Occipital lobe (tissue), 2 donors: ENCODE measurements around the gene OS9. TPM values are rescaled to one million over a fixed set of nuclear protein-coding genes. Genes with fewer than 3 reads are reported as not detected.

Source experiments
- DNase-seq: peaks from one replicate; lab custom pipeline; 2025; lab: John Stamatoyannopoulos, UW
- total RNA-seq: library from RNA; depleted of rRNA; stranded (reverse); fragments of >200 nt; gene quantifications from one replicate; pipeline ENCODE4 v1.2.3, GENCODE V29; 2014

OS9 gene
- total RNA-seq, 1 donor from 2014 or later = 90.0 TPM

DNA sequence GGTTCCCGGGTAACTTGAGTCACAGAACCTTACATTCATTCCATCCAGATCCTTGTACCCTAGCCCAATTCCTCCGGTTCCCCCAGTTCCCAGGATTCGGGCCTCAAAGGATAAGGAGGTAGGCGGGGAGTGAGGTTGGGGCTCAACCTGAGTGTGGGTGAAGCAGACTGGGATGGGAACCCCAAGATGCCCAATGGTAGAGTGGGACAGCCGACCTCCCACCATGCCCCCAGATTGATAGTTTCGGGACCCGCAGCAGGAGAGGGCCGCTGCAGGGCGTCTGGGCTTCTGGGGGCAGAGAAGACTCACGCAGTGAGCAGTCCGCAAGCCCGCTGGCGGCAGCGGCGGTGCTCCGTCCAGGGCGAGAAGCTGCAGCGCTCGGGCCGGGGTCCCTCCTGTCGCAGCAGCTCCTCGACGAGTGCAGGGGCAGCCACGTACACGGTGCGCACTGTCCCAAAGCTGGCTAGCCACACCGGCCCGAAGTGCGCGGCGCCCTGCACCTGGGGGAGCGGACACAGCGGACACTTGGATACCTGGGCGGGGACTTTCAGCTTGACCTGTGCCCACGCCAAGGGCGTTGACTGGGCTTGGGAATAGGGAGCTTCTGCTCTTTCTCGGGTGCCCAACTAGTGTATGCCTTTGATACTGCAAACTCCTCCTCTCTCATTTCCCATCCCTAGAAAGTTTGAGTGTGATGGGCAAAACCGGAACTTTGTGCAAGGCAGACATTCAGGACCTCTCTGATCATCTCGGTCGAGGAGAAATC, 71.9 kb downstream of the OS9 start:
- DNase-seq = no peak

GRCh38 chr12:57766464-57767304, 72.8 kb downstream of the OS9 start, which contains the start of gene CYP27B1:
CYP27B1 (minus strand) TSS chr12:57767078; CDS start chr12:57767041, 37 bp downstream.
- no peak for DNase-seq

DNA sequence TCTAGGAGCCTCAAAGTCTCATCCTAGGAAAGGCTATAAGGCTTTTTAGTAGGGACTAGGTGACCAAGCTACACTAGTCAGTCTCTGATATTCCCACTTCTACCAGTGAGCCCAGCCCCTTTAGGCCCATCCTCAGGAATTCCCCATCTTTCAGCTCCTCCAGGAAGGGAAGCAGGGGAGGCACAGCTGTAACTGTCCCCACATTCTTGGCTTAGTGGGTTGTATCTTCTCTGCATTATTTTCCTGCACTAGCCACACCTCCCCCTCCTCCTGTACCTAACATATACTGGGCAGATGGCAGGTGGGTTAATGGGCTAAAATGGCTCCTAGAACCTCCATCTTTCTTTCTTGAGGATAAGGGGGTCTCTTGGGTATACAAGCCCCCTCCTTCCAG, 73.4 kb downstream of the OS9 start:
- no peak for DNase-seq

GRCh38 chr12:57767876-57768275, 73.9 kb downstream of the OS9 start:
- no peak for DNase-seq

GRCh38 chr12:57769594-57769993, 75.7 kb downstream of the OS9 start:
- no peak for DNase-seq

GRCh38 chr12:57770734-57771133, 76.8 kb downstream of the OS9 start:
- DNase-seq = no peak

Other genes with a start within 250 kb of the OS9 start
- not detected for gene INHBE, start 238.8 kb upstream of the OS9 start, total RNA-seq
- gene GLI1, start 234.3 kb upstream of the OS9 start, total RNA-seq = 0.16 TPM
- 0.94 TPM for gene ARHGAP9, start 214.3 kb upstream of the OS9 start, total RNA-seq
- 65.2 TPM for gene MARS1, start 206.1 kb upstream of the OS9 start, total RNA-seq
- 5.3 TPM for gene DDIT3, start 173.6 kb upstream of the OS9 start, total RNA-seq
- 2.0 TPM for gene MBD6, start 171.3 kb upstream of the OS9 start, total RNA-seq
- gene DCTN2, start 146.9 kb upstream of the OS9 start, total RNA-seq = 103 TPM
- 50.2 TPM for gene KIF5A, start 144.1 kb upstream of the OS9 start, total RNA-seq
- gene PIP4K2C, start 102.9 kb upstream of the OS9 start, total RNA-seq = 13.6 TPM
- gene DTX3, start 89.3 kb upstream of the OS9 start, total RNA-seq = 44.5 TPM
- 49.4 TPM for gene ARHGEF25, start 82.7 kb upstream of the OS9 start, total RNA-seq
- 45.2 TPM for gene B4GALNT1, start 60.9 kb upstream of the OS9 start, total RNA-seq
- gene AGAP2, start 44.6 kb downstream of the OS9 start, total RNA-seq = 25.6 TPM
- gene TSPAN31, start 50.9 kb downstream of the OS9 start, total RNA-seq = 41.0 TPM
- gene CDK4, start 58.2 kb downstream of the OS9 start, total RNA-seq = 59.0 TPM
- 15.9 TPM for gene MARCHF9, start 61.0 kb downstream of the OS9 start, total RNA-seq
- not detected for gene CYP27B1, start 72.9 kb downstream of the OS9 start, total RNA-seq
- 0.94 TPM for gene METTL1, start 78.0 kb downstream of the OS9 start, total RNA-seq
- 2.2 TPM for gene EEF1AKMT3, start 78.5 kb downstream of the OS9 start, total RNA-seq
- 27.3 TPM for gene TSFM, start 88.7 kb downstream of the OS9 start, total RNA-seq
- 0.78 TPM for gene AVIL, start 124.6 kb downstream of the OS9 start, total RNA-seq
- gene CTDSP2, start 152.6 kb downstream of the OS9 start, total RNA-seq = 32.4 TPM
- gene ATP23, start 247.4 kb downstream of the OS9 start, total RNA-seq = 7.5 TPM